Measurements from ENCODE around the gene TERT.
"Not testable (repeated sequence)": the region's sequence is repeated elsewhere in the genome, so short reads cannot be mapped to it uniquely, and the experiment has no call there.

The TERT gene

GRCh38 chr5:1294835-1295649 lies at the start of gene TERT:
TSS of gene TERT (minus strand) at chr5:1295068. CDS start at chr5:1294989, 79 bp downstream.
- TF ChIP-seq ARNTL (CRISPR knock-in tag; IDR thresholded peaks at IDR 0.05; ENCODE audit: borderline replicate concordance, low read depth) (no peak), ZFP3 (CRISPR knock-in tag; IDR thresholded peaks at IDR 0.05) (no peak), ZC3H10 (CRISPR knock-in tag; IDR thresholded peaks at IDR 0.05) (no peak), ZFP30 (CRISPR knock-in tag; IDR thresholded peaks at IDR 0.05) (no peak), ESRRG (CRISPR knock-in tag; IDR thresholded peaks at IDR 0.05) (no peak), SNAI2 (CRISPR knock-in tag; IDR thresholded peaks at IDR 0.05) (no peak), ZNF8 (CRISPR knock-in tag; IDR thresholded peaks at IDR 0.05) (no peak), TSHZ2 (CRISPR knock-in tag; IDR thresholded peaks at IDR 0.05) (no peak)
- ATAC-seq: peak; percentile 86

- peak; percentile 30 for ATAC-seq
- no peak for TF ChIP-seq TCF4 (CRISPR knock-in tag; IDR thresholded peaks at IDR 0.05; ENCODE audit: borderline replicate concordance)
- no peak for TF ChIP-seq ZFP3 (CRISPR knock-in tag; IDR thresholded peaks at IDR 0.05)
- TF ChIP-seq CSDC2 (CRISPR knock-in tag; IDR thresholded peaks at IDR 0.05): no peak
- TF ChIP-seq ZNF8 (CRISPR knock-in tag; IDR thresholded peaks at IDR 0.05): no peak
- no peak for TF ChIP-seq RARB (CRISPR knock-in tag; IDR thresholded peaks at IDR 0.05)
- TF ChIP-seq PPARA (CRISPR knock-in tag; IDR thresholded peaks at IDR 0.05; ENCODE audit: borderline replicate concordance): no peak
- no peak for TF ChIP-seq CREB5 (CRISPR knock-in tag; IDR thresholded peaks at IDR 0.05; ENCODE audit: low read depth)
These were observed 49.3 kb upstream of the TERT start for GRCh38 chr5:1343931-1344901.

- TF ChIP-seq PATZ1 (CRISPR knock-in tag; IDR thresholded peaks at IDR 0.05; ENCODE audit: borderline replicate concordance) (no peak), SNAI2 (CRISPR knock-in tag; IDR thresholded peaks at IDR 0.05) (no peak), PPARA (CRISPR knock-in tag; IDR thresholded peaks at IDR 0.05; ENCODE audit: borderline replicate concordance) (no peak), ZFP30 (CRISPR knock-in tag; IDR thresholded peaks at IDR 0.05) (no peak), ARNTL (CRISPR knock-in tag; IDR thresholded peaks at IDR 0.05; ENCODE audit: borderline replicate concordance, low read depth) (no peak), ESRRG (CRISPR knock-in tag; IDR thresholded peaks at IDR 0.05) (no peak), ZNF565 (CRISPR knock-in tag; conservative IDR thresholded peaks at IDR 0.05; ENCODE audit: low read depth) (no peak), TOX (CRISPR knock-in tag; IDR thresholded peaks at IDR 0.05; ENCODE audit: borderline replicate concordance) (no peak), ZNF70 (CRISPR knock-in tag; IDR thresholded peaks at IDR 0.05) (no peak), CREB5 (CRISPR knock-in tag; IDR thresholded peaks at IDR 0.05; ENCODE audit: low read depth) (no peak), CSDC2 (CRISPR knock-in tag; IDR thresholded peaks at IDR 0.05) (no peak)
These were observed 48.5 kb upstream of the TERT start for GRCh38 chr5:1343315-1343751.

GRCh38 chr5:1342711-1343110 lies 47.8 kb upstream of the TERT start:
- ATAC-seq: not testable (repeated sequence)

More at GRCh38 chr5:1343315-1343751, 48.5 kb upstream of the TERT start:
- ATAC-seq: no peak

All from SK-N-SH treated with all-trans-retinoic acid at 6 μM for 48 hours (cell line).